ENCODE measurements around the gene PROCA1.
A peak's percentile ranks its signal among the peaks of the same experiment; 100 is the strongest.
"Not testable (repeated sequence)": the region's sequence is repeated elsewhere in the genome, so short reads cannot be mapped to it uniquely, and the experiment has no call there.

The PROCA1 gene

DNA sequence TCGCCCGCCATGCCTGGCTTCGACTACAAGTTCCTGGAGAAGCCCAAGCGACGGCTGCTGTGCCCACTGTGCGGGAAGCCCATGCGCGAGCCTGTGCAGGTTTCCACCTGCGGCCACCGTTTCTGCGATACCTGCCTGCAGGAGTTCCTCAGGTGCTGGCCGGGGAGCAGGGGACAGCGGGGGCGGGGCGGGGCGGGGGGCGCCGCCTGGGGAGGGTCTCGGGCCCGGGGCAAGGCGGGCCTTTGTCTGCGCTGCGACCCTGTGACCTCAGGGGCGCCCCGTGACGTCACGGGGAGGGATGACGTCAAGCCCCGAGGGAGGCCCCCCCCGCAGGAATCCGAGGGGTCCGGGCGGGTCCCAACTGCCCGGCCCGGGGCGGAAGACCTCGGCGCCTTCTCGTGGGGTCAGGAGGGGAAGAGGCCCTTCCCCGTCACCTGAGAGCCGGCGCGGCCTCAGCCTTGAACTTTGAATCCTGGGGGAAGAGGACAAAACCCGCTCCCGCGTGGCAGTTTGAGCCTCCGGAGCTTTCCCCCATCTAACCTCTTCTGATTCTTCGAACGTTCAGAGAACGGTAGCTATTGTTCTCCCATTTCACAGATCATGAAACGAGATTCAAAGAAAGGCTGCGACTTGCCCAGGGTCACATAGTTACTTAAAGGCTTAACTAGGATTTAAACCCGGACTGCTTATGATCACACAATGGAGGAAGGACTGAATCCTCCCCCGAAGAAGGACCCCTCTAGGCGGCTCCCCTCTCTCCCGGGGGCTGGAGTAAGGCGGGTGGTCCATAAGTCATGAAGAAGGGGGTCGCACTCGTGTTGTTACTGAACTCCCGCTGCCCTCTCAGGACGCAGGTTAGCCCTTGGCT lies 32.6 kb upstream of the PROCA1 start:
- DNase-seq = peak; percentile 79

DNA sequence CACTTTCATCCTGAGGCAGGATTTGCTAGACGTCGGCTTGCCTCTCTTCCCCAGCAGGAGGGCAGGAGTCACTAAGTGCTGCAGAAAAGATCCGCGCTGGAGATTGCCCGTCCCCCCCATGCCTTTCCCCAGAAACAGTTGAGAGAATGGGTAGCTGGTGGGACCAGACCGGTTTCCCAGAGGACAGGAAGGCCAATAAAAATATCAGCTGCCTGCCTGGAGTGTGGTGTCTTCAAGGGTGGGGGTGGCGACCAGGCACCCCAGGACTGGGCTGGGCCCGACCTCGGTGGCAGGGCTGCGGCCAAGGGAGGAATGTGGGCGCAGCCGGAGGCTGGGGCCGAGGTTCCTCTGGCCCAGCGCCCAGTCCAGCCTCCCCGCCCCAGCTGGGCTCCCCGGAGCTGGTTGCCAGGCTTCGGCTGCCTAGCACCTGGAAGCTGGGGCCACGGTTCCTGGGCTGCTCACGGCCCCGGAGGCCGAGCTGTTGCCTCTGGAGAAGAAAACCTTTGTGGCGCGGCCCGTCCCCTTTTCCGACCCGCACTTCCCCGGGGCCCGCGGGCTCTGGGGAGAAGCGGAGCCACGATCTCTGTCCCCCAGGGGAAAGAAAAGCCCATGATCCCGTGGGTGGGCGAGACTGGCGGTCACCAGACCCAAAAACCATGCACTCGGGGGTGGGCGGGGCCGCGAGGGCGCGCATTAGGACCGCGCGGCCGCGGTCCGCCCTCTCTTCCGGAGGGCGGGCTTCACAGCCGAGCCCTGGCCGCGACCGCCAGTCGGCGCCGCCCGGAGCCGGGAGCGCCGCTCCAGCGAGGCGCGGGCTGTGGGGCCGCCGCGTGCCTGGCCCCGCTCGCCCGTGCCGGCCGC lies 31.8 kb upstream of the PROCA1 start, which contains the start of gene TRAF4:
TSS of gene TRAF4 (plus strand) at position 769 of the 861 bp plus-strand sequence. CDS start 102 bp downstream, outside the sequence.
- peak; percentile 92 for DNase-seq

DNA sequence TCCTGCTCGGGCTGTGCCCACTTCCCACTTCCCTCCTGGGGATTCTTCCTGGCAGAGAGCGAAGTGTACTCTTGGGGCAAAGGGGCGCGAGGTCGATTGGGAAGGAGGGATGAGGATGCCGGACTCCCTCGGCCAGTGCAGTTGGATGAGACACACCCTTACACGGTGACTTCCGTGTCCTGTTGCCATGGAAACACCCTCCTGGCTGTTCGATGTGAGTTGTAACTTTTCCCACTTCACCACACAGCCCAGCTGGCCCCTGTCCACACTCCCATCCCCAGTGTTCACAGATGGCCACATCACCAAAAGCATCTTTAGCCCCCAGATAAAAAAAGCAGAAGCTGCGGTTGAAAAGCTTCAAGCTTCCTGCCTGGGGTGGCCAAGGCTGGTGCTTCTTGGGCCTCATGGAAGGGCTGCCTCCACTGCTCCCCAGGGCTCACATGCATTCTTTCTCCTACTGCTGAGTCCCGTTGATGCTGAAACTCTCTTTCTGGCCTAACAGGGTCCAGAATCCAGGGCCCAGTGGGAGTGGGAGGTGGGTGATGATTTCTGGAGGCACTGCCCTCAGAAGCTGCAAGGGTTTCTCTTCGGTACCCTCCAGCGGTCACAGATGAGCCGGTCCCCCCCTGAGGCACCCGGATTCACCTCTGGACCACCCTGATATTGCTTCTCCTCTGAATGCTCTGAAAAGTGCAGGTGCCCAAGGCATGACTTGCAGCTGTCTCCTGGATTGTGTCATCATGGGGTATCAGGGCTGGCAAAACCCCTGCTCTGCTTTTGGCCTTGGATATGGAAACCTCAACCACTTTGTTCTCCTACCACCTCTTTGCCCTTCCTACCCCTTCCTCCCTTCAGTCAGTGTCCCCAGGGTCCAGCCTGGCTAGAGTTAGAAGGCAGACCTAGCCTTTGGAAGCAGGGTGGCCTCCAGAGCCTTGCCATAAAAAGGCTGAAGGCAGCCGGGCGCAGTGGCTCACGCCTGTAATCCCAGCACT lies 30.0 kb upstream of the PROCA1 start:
- DNase-seq = no peak

DNA sequence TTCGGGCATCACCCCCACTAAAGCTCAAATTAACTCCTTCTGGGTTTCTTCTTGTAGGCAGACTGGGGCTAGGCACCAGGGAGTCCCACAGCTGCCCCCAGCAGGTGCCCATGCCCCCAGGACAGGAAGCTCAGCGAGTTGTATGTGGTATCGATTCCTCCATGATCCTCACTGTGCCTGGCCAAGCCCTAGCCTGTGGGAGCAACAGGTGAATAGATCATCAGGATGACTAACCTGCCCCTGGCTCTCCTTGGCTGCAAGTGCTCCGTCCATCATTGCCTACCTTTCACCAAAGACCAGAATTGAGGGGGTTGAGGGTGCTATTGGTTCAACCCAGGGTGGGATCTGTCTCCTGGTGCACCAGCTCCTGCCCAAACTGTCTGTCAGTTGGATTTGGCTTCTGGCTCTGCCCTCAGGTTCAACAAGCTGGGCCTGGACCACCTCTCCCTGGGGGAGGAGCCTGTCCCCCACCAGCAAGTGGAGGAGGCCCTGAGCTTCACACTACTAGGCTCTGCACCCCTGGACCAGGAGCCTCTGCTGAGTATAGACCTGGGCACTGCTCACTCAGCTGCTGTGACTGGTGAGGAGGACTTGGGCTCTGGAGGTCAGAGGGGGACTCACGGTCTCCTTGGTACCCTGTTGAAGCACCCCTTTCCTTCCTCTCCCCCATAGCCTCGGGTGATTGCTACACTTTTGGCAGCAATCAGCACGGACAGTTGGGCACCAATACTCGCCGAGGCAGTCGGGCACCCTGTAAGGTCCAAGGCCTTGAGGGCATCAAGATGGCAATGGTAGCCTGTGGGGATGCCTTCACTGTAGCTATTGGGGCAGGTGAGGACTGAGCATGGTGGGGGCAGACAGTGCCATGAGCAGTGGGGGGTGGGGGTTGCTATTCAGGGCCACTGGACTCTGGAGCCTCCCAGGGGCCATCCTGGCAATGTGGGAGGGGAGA lies 29.0 kb upstream of the PROCA1 start:
- DNase-seq = no peak

DNA sequence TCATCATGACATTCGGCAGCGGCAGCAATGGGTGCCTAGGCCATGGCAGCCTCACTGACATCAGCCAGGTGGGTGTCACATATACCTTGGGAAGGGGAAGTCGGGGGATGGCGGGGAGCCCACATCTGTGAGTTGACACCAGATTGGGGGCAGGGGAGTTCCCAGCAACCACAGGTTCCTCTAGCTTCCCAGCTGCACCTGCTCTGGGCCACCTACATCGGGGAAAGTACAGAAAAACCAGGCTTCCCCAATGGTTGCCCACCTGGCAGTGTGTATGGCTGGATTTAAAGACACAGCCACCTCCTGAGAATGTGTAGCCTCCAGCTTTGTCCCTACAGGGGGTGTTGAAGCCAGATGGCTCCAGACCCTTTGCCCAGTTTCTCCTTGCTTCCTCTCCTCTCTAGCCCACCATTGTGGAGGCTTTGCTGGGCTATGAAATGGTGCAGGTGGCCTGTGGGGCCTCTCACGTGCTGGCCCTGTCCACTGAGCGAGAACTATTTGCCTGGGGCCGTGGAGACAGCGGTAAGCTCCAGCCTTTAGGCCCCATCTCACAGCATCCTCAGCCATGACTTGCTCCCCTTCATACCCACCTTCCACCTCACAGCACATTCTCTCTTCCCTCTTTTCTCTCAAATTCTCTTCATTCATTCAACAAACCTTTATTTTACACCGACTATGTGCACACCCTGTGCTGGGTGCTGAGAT lies 27.1 kb upstream of the PROCA1 start:
- DNase-seq = peak; percentile 66

DNA sequence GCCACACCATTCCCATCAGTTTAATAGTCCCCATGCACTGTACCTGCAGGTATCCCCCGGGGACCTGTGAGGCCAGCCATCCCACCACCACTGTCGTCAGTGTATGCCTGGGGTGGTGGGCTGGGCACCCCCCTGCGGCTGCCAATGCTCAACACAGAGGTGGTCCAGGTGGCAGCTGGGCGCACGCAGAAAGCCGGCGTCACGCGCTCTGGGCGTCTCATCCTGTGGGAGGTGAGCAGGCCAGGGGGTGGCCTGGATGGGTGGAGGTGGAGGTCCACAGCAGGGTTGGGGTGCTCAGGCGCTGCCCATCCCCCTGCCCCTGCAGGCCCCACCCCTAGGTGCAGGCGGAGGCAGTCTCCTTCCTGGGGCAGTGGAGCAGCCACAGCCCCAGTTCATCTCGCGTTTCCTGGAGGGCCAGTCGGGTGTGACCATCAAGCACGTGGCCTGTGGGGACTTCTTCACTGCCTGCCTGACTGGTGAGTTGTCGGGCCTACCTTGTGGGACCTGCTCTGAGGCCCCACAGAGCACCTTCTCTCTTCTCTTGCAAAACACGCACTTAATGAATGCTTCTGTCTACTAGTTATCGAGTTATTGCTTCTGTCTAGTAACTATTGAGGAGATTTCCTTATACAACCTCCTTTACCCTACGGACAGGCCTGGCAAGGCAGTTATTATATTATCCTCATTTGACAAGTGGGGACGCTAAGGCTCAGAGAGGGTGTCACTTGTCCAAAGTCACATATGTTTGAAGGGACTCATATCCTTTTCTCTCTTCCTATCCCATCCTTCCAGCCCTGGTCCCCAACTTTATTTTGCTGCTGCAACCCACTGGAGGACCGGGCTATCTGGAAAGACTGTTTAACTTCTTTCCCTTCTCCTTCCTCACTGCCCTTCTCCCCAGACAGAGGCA lies 26.3 kb upstream of the PROCA1 start:
- no peak for DNase-seq

DNA sequence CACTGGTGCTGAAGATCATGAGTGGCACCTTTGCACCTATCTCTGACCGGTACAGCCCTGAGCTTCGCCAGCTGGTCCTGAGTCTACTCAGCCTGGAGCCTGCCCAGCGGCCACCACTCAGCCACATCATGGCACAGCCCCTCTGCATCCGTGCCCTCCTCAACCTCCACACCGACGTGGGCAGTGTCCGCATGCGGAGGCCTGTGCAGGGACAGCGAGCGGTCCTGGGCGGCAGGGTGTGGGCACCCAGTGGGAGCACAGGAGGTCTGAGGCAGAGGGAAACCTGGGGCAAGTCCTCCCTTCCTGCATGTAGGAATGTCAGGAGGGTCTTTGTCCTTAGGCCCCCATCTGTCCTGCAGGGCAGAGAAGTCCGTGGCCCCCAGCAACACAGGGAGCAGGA lies 25.6 kb upstream of the PROCA1 start:
- no peak for DNase-seq

DNA sequence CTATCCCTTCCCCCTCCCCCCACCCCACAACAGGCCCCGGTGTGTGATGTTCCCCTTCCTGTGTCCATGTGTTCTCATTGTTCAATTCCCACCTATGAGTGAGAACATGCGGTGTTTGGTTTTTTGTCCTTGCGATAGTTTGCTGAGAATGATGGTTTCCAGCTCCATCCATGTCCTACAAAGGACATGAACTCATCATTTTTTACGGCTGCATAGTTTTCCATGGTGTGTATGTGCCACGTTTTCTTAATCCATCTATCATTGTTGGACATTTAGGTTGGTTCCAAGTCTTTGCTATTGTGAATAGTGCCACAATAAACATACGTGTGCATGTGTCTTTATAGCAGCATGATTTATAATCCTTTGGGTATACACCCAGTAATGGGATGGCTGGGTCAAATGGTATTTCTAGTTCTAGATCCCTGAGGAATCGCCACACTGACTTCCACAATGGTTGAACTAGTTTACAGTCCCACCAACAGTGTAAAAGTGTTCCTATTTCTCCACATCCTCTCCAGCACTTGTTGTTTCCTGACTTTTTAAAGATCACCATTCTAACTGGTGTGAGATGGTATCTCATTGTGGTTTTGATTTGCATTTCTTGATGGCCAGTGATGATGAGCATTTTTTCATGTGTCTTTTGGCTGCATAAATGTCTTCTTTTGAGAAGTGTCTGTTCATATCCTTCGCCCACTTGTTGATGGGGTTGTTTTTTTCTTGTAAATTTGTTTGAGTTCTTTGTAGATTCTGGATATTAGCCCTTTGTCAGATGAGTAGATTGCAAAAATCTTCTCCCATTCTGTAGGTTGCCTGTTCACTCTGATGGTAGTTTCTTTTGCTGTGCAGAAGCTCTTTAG lies 24.5 kb upstream of the PROCA1 start:
- not testable (repeated sequence) for DNase-seq

DNA sequence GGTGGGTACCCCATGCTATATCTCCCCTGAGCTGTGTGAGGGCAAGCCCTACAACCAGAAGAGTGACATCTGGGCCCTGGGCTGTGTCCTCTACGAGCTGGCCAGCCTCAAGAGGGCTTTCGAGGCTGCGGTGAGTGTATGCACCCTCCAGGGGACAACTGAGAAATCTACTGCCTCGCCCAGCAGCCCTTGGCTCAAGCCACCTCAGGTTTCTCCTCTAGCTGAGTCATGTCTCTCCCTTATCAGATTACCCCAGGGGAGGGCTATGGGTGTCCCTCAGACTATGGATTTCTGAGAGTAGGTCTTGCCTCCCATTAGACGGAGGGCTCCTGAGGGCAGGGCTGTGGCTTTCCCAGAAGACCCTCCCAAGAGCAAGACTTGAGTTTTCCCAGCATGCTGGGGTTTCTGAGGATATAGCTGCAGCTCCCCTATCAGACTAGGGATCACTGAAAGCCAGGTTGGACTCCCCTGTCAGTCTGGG lies 23.6 kb upstream of the PROCA1 start:
- DNase-seq = no peak

DNA sequence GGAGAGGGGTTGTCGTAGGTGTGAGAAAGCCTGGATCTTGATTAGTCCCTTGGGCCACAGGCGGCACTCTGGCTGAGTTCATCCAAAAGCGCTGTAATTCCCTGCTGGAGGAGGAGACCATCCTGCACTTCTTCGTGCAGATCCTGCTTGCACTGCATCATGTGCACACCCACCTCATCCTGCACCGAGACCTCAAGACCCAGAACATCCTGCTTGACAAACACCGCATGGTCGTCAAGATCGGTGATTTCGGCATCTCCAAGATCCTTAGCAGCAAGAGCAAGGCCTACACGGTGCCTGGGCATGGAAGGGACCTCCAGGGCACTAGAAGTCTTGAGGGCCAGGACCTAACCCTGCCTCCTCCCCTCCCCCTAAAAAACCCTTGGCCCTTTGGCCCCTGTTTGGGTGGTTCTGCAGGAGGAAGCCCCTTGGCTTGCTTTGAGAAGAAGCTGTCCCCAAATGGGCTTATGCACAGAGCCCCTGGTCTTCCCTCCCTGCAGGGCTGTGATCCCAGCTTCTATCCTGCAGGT lies 23.1 kb upstream of the PROCA1 start:
- no peak for DNase-seq

DNA sequence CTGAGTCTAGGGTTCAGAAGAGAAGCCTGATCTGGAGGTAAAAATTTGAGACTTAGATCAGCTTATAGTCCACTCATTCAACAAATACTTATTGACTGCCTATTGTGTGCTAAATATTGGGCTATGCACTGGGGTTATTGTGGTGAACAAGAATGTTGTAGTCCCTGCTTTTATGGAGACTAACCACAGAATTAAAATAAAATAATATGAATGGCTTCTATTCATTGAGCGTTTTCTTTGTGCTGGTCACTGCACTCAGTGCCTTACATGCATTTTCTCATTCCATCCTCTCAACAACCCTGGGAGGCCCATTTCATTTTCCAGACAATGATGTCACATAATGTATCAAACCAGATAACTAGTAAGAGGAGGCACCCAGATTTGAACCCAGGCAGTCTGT lies 21.7 kb upstream of the PROCA1 start:
- DNase-seq = no peak

DNA sequence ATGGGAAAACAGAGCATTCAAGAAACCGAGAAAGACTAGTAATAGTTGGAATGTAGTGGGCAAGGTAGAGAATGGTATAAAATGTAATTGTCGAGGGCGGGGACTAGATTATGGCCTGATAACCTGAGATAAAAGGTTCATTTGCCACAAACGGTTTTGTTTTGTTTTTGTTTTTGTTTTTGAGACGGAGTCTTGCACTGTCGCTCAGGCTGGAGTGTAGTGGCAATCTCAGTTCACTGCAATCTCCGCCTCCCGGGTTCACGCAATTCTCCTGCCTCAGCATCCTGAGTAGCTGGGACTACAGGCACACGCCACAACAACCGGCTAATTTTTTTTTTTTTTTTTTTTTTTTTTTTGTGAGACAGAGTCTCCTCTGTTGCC lies 18.3 kb upstream of the PROCA1 start:
- no peak for DNase-seq

DNA sequence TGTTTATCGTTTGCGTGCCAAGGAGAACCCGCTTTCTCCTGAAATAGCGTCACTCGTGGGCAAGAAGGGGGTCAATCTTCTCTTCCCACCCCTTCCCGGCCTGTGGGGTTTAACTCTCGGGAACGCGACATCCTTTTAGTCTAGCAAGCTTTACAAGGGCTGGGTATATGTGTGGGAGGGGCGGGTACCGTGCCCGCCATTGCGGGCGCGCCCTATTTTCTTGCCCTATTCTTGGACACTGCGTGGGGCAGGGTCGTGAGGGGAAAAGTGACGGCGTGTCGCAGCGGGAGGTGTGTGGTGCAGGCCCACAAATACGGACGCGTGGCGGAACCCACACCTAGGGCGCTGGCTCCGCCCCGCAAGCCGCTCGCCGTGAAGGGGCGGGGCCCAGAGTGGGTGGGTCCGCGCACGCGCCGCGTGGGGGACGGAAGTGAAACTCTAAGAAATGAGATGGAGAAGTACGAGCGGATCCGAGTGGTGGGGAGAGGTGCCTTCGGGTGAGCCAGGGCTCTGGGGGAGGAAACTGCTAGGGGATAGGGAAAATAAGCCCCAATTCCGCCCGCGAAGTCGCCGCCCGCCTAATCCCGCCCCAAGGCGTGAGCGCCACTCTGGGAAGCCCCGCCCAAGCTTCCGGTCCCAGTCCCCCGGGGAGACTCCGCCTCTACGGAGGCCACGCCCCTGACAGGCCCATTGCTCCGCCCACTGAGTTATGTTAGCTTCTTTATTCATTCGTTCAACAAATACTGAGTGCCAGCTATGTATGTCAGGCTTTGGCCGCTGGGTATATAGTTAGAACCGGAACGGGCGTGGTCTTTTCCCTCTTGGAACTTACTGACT lies 16.9 kb upstream of the PROCA1 start, which contains the start of gene NEK8:
TSS of gene NEK8 (plus strand) at position 425 of the 837 bp plus-strand sequence. CDS start at position 451, 26 bp downstream.
- peak; percentile 98 for DNase-seq

DNA sequence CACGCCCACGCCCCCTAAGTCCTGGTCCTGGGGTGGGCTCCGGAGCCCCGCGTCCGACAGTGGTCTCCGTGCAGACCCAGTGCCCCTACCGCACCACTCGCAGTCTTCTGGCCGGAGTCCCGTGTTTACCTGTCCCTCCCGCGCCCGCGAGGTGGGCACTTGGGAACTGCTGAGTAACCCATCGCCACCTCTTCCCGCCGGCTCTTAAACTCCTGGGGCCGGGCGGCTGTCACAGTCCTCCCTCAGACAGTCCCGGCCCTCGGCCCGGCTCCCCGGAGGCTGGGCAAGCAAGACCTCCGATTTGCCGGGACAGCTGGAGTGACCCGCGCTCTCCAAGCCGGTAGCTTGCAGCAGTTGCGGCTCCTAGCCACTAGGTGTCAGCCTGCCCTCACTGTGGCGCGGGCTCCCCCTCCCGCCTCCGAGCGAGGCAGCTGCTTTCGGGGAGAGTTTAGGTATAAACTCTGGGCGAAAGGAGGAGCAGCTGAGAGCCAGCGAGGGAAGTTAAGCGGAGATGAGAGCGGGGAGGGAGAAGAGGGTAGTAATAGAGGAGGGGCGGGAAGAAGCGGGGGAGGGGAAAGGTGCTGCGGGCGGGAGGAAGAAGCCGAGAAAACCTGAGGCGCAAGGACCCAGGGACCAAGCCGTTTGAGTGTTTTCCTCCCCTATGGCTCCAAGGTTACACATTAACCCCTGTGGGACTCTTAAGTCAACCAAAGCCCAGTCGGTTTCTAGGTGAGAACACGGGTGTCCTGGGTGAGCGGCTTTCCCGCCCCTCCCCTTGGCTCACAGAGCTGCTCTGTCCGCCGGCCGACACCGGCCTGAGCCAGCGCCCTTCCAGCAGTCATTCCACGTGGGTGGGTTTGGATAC lies 15.2 kb upstream of the PROCA1 start:
- peak; percentile 95 for DNase-seq

DNA sequence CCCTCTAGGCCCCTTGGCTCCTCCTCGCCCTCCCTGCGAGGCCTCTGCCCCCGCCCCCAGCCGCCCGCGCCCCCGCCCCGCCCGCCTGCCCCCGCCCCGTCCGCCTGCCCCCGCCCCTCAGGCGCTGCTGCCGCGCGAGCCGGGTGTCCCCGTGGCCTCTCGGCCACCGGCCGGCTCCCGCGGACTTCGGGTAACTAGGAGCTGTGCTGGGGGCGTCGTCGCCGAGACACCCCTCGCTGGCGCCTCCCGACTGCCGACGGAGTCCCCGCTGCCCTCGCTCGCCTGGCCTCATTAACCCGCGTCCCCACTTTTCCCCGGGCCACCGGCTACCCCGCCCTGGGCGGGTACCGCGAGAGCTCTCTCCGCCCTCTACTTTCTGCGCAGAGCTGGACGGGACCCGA lies 14.5 kb upstream of the PROCA1 start, which contains the start of gene TLCD1:
TSS of gene TLCD1 (minus strand) at position 8 of the 401 bp plus-strand sequence. CDS start 136 bp downstream, outside the sequence.
- DNase-seq = peak; percentile 89
